ENCODE results near the gene ARVCF.

Gene ARVCF

DNA sequence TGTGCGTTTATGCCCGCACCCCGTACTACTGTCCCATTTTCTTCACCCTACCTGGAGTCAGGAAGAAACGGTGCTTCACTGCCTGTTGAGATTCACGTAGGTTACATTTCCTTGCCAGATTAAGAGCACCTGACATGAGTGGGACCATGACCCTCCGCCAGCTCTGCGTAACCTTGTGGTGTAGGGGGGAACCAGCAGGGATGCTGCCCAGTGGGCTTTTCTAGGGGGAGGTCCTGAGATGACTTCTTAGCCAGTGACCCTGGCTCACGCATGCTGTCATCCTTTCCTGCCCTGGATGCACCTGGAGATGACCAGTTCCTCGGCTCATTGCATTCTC, 967 bp upstream of the ARVCF start:
- Histone ChIP-seq H3K36me3 (ENCODE audit: control insufficient read depth, low read depth, low read length) (no peaks in the 10 kb centered on the region), H3K27ac (ENCODE audit: low read length) (no peak overlapping the region), H3K4me1 (ENCODE audit: control insufficient read depth, low read depth, low read length) (peaks cover 5% of the 10 kb centered on the region), H3K27me3 (ENCODE audit: control insufficient read depth, insufficient read depth, low read length) (peaks cover 52% of the 10 kb centered on the region), H3K4me3 (ENCODE audit: low read length) (peak overlapping the region; percentile 71), H3K9ac (ENCODE audit: low read length) (no peak overlapping the region), H3K9me3 (ENCODE audit: control insufficient read depth, low read depth, low read length) (no peaks in the 10 kb centered on the region)

DNA sequence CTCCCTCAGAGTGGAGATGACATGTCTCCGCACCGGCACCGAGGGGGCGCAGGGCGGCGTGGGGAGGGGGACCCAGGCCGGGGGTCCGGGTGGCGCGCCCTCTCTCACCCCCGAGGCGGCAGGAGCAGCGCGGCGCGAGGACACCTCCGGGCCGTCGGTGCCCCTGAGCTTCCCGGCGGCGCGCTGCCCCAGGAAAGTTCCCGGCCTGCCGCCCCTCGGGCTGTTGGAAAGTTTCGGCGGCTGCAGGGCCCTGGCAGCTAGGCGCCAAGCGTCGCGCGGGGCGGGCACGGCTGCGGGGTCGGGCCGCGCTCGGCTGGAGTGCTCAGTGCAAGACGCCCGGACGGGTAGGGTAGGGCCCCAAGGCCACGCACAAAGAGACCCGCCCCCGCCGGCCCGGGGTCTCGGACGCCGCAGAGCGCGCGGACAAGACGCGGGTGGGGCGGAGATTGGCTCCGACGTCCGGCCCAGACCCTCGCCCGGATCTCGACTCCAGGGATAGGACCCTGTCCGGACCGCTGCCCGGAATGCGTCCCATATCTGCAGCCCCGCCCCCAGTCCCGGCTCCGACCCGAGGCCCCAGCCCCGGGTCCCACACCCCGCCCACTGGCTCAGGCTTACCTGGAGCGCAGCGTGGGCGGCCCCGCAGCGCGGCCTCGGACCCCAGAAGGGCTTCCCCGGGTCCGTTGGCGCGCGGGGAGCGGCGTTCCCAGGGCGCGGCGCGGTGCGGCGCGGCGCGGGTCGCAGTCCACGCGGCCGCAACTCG, 471 bp downstream of the ARVCF start:
- Histone ChIP-seq H3K9me3 (ENCODE audit: control insufficient read depth, low read depth, low read length) (no peaks in the 10 kb centered on the region), H3K4me3 (ENCODE audit: low read length) (peak overlapping the region; percentile 71), H3K27me3 (ENCODE audit: control insufficient read depth, insufficient read depth, low read length) (peaks cover 52% of the 10 kb centered on the region), H3K4me1 (ENCODE audit: control insufficient read depth, low read depth, low read length) (peaks cover 5% of the 10 kb centered on the region), H3K9ac (ENCODE audit: low read length) (no peak overlapping the region), H3K36me3 (ENCODE audit: control insufficient read depth, low read depth, low read length) (no peaks in the 10 kb centered on the region), H3K27ac (ENCODE audit: low read length) (no peak overlapping the region)

GRCh38 chr22:20015187-20015625, 1.4 kb downstream of the ARVCF start:
- Histone ChIP-seq H3K4me1 (ENCODE audit: control insufficient read depth, low read depth, low read length) (peaks cover 5% of the 10 kb centered on the region), H3K9ac (ENCODE audit: low read length) (no peak overlapping the region), H3K36me3 (ENCODE audit: control insufficient read depth, low read depth, low read length) (no peaks in the 10 kb centered on the region), H3K27me3 (ENCODE audit: control insufficient read depth, insufficient read depth, low read length) (peaks cover 50% of the 10 kb centered on the region), H3K4me3 (ENCODE audit: low read length) (no peak overlapping the region), H3K9me3 (ENCODE audit: control insufficient read depth, low read depth, low read length) (no peaks in the 10 kb centered on the region), H3K27ac (ENCODE audit: low read length) (no peak overlapping the region)

- no peaks in the 10 kb centered on the region for H3K9me3 ChIP-seq (ENCODE audit: control insufficient read depth, low read depth, low read length)
- no peak overlapping the region for H3K9ac ChIP-seq (ENCODE audit: low read length)
- H3K4me1 ChIP-seq (ENCODE audit: control insufficient read depth, low read depth, low read length) = peaks cover 5% of the 10 kb centered on the region
- H3K4me3 ChIP-seq (ENCODE audit: low read length) = no peak overlapping the region
- no peaks in the 10 kb centered on the region for H3K36me3 ChIP-seq (ENCODE audit: control insufficient read depth, low read depth, low read length)
- H3K27ac ChIP-seq (ENCODE audit: low read length) = no peak overlapping the region
- peaks cover 44% of the 10 kb centered on the region for H3K27me3 ChIP-seq (ENCODE audit: control insufficient read depth, insufficient read depth, low read length)
These were observed 2.0 kb downstream of the ARVCF start for GRCh38 chr22:20014526-20015186.

DNA sequence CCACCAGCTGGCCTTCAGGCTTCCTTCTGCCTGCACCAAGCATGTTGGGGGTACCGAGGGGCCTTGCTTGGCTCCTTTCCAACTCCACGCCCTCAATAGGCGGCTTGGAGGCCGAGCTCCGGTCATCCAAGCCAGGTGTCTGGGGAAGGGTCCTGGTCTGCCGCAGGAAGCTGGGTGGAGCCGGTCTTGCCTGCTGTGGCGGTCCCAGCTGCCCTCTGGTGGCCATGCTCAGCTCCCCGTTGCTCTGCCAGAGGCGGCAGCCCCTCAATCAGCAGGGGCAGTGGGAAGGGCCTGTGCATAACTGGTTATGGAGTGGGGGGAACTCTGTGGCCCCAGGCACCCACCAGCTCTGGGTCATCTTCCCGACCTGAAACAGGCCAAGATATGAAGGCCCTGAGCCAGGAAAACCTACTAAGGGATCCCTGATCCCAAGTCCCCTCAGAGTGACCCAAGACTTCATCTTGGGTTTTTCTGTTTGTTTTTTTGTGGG, 3.2 kb downstream of the ARVCF start:
- no peak overlapping the region for H3K4me3 ChIP-seq (ENCODE audit: low read length)
- H3K9ac ChIP-seq (ENCODE audit: low read length) = no peak overlapping the region
- peaks cover 32% of the 10 kb centered on the region for H3K27me3 ChIP-seq (ENCODE audit: control insufficient read depth, insufficient read depth, low read length)
- H3K4me1 ChIP-seq (ENCODE audit: control insufficient read depth, low read depth, low read length) = peaks cover 5% of the 10 kb centered on the region
- no peak overlapping the region for H3K27ac ChIP-seq (ENCODE audit: low read length)
- no peaks in the 10 kb centered on the region for H3K36me3 ChIP-seq (ENCODE audit: control insufficient read depth, low read depth, low read length)
- H3K9me3 ChIP-seq (ENCODE audit: control insufficient read depth, low read depth, low read length) = no peaks in the 10 kb centered on the region

DNA sequence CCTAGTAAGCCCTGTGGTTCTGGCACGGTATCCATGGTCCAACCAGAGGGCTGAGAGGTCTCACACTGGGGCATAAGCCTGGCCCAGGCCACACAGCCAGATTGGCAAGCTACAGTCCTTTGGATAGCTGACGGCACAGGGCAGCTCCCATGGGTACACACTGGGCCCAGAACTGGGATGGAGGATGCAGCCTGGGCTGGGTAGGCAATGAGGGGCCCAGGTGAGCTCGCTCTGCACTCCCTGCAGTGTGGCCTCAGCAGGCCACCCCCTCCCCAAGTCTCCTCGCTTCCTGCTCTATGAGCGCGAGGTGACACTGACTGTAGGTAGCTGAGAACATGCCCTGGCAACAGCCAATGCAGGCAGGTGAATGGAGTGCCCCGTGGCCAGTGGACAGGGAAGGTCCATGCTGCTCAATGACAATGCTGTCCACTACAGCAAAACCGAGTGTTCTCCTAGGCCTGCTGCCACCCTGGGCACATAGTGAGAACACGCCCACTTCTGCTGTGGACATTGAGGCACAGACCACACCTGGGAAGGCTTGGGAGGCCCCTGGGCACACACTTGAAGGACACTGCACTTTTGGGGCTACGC, 3.8 kb downstream of the ARVCF start:
- no peak overlapping the region for H3K9ac ChIP-seq (ENCODE audit: low read length)

GRCh38 chr22:20011993-20012740, 4.5 kb downstream of the ARVCF start:
- H3K27me3 ChIP-seq (ENCODE audit: control insufficient read depth, insufficient read depth, low read length) = peaks cover 19% of the 10 kb centered on the region
- H3K27ac ChIP-seq (ENCODE audit: low read length) = no peak overlapping the region
- H3K4me1 ChIP-seq (ENCODE audit: control insufficient read depth, low read depth, low read length) = peaks cover under 1% of the 10 kb centered on the region
- no peaks in the 10 kb centered on the region for H3K9me3 ChIP-seq (ENCODE audit: control insufficient read depth, low read depth, low read length)
- H3K4me3 ChIP-seq (ENCODE audit: low read length) = no peak overlapping the region
- no peaks in the 10 kb centered on the region for H3K36me3 ChIP-seq (ENCODE audit: control insufficient read depth, low read depth, low read length)
- no peak overlapping the region for H3K9ac ChIP-seq (ENCODE audit: low read length)

More for the DNA sequence above, 3.8 kb downstream of the ARVCF start:
- peaks cover 26% of the 10 kb centered on the region for H3K27me3 ChIP-seq (ENCODE audit: control insufficient read depth, insufficient read depth, low read length)
- no peaks in the 10 kb centered on the region for H3K36me3 ChIP-seq (ENCODE audit: control insufficient read depth, low read depth, low read length)
- peaks cover 5% of the 10 kb centered on the region for H3K4me1 ChIP-seq (ENCODE audit: control insufficient read depth, low read depth, low read length)
- no peak overlapping the region for H3K4me3 ChIP-seq (ENCODE audit: low read length)
- no peaks in the 10 kb centered on the region for H3K9me3 ChIP-seq (ENCODE audit: control insufficient read depth, low read depth, low read length)
- H3K27ac ChIP-seq (ENCODE audit: low read length) = no peak overlapping the region

- H3K36me3 ChIP-seq (ENCODE audit: control insufficient read depth, low read depth, low read length) = no peaks in the 10 kb centered on the region
- H3K9ac ChIP-seq (ENCODE audit: low read length) = no peak overlapping the region
- H3K27ac ChIP-seq (ENCODE audit: low read length) = no peak overlapping the region
- H3K4me1 ChIP-seq (ENCODE audit: control insufficient read depth, low read depth, low read length) = no peaks in the 10 kb centered on the region
- no peaks in the 10 kb centered on the region for H3K9me3 ChIP-seq (ENCODE audit: control insufficient read depth, low read depth, low read length)
- no peak overlapping the region for H3K4me3 ChIP-seq (ENCODE audit: low read length)
- peaks cover 17% of the 10 kb centered on the region for H3K27me3 ChIP-seq (ENCODE audit: control insufficient read depth, insufficient read depth, low read length)
These were observed 5.3 kb downstream of the ARVCF start for GRCh38 chr22:20011123-20011992.

- Histone ChIP-seq H3K4me3 (ENCODE audit: low read length) (no peak overlapping the region), H3K27ac (ENCODE audit: low read length) (no peak overlapping the region), H3K36me3 (ENCODE audit: control insufficient read depth, low read depth, low read length) (no peaks in the 10 kb centered on the region), H3K4me1 (ENCODE audit: control insufficient read depth, low read depth, low read length) (no peaks in the 10 kb centered on the region), H3K9me3 (ENCODE audit: control insufficient read depth, low read depth, low read length) (no peaks in the 10 kb centered on the region), H3K9ac (ENCODE audit: low read length) (no peak overlapping the region), H3K27me3 (ENCODE audit: control insufficient read depth, insufficient read depth, low read length) (peaks cover 11% of the 10 kb centered on the region)
These were observed 6.1 kb downstream of the ARVCF start for GRCh38 chr22:20010307-20011122.

DNA sequence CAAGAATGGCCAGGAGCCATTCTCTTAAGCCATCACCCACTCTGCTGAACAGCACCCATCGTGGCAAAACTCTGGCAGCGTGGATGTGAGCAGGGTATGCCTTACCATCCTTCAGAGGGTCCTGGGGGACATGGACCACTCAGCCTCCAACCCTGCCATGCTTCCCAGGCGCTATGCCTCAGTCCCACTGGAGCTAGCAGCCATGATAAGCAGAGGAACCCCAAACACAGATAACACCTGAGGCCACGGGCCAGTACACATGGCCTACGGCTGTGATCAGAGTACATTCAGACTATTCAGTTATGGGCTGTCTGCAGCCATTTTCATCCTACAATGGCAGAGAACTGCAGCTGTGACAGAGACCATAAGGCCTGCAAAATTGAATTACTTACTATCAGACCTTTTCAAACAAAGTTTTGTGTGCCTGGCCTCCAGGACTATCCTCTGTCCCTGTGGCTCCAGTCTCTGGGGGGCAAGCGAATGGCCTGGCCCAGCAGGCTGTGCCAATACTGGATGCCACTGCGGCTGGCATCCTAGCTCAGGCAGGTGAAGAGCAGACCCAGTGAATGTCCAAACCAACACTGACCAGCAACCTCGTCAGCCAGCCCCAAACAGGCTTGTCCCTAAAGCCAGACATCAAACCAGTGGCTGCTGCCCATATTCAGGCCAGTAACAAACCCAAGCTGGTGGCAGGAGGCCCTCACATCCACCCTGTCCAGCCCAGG, 6.9 kb downstream of the ARVCF start:
- Histone ChIP-seq H3K36me3 (ENCODE audit: control insufficient read depth, low read depth, low read length) (no peaks in the 10 kb centered on the region), H3K27me3 (ENCODE audit: control insufficient read depth, insufficient read depth, low read length) (peaks cover 3% of the 10 kb centered on the region), H3K27ac (ENCODE audit: low read length) (no peak overlapping the region), H3K4me3 (ENCODE audit: low read length) (no peak overlapping the region), H3K9ac (ENCODE audit: low read length) (no peak overlapping the region), H3K9me3 (ENCODE audit: control insufficient read depth, low read depth, low read length) (peaks cover 1% of the 10 kb centered on the region), H3K4me1 (ENCODE audit: control insufficient read depth, low read depth, low read length) (no peaks in the 10 kb centered on the region)

All from iPS-18a (cell line).